ENCODE results near the gene SPRY2.
"Not testable (repeated sequence)": the region's sequence is repeated elsewhere in the genome, so short reads cannot be mapped to it uniquely, and the experiment has no call there.

The SPRY2 gene

DNA sequence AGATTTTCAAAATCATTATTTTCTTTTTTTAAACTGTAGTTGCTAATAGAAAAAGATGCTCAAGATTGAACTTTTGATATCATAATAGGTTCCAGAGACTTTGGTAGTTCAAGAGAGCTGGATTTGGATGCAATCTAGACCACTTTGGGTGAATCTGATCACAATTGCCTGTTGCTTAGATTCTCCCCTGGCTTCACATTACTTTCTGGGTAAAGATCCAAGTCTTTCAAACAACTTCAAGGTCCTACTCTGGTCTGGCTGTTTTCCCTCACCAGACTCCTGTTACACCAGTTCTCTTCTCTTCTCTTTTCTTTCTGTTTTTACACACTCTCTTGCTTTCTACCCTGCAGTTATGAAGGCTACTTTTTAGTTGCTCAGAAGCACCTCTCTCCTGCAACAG lies 7.4 kb upstream of the SPRY2 start:
- no peak for DNase-seq

DNA sequence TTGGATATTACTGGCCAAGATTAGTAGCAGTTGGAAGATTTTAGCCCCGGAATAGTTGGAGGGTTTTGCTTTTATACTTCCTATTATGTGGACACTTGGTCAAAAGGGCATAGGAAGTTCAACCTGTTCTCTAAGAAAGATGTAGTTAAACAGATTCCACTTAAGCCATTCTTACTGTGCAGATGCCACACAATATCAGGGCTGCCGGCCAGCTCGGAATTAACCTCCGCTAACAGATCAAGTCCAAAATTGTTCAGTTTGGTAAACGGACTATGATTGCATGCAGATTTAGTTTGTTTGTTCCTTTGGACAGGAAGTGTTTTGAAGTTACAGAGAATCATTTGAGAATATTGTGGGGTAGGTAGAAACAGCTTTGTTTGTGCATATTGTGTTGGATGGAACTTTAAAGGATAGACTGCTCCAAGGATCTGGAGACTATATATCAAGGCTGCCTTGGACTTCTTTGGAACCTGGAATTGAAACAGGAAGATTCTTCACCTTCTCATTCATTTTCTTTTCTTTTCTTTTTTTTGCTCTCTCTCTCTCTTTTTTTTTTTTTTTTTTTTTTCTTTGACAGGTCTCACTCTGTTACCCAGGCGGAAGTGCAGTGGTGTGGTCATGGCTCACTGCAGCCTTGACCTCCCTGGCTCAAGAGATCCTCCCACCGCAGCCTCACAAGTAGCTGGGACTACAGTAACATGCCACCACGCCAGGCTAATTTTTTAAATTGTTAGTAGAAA lies 5.0 kb upstream of the SPRY2 start:
- no peak for DNase-seq

DNA sequence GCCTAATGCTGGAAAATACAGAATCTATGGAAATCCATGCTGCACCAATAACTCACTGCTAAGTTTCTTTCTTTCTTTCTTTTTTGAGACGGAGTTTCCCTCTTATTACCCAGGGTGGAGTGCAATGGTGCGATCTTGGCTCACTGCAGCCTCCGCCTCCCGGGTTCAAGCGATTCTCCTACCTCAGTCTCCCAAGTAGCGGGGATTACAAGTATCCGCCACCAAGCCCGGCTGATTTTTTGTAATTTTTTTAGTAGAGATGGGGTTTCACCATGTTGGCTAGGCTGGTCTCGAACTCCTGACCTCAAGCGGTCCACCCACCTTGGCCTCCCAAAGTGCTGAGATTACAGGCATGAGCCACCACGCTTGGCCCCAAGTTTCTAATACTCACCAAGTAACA lies 3.1 kb upstream of the SPRY2 start:
- not testable (repeated sequence) for DNase-seq

DNA sequence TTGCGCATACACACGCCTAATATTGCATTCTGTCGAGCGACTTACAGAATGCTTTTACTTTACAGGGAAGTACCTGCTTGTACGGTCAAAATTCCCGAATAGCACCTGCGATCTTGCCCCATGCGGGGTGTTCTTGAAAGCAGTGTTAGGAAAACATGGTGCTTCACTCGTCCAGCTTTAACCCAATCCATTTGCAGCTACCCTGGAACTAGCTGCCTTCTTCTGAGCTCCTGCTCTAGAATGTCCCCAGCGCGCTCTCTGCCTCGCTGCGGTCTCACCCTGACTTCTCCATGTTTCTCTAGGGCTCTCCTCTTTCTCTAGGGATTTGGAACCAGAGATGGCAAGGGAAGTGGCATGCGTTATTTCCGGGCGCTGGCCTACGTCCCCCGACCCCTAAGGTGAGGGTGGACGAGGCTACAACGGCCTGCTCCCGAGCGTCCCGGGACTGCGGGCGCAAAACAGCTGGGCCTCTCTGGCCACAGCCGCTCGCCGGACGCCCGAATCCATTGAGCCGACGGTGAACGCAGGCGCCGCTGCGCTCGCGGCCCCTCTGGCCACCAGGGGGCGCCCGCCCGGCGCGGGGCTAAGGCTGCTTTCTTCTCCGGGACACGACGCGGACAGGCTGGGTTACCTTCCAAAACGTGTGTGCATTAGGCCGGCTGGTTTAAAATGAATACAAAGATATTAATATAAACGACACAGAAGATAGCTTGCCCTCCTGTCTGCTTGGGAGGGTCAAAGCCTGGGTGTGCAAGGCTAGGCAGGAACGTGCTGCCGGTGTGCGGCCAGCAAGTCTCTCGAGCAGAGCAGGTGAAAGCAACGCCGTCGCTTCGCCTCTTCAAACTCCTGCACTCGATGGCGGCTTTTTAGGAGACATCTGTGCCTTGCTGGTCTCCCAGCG lies 1.8 kb upstream of the SPRY2 start:
- DNase-seq = peak; percentile 69

DNA sequence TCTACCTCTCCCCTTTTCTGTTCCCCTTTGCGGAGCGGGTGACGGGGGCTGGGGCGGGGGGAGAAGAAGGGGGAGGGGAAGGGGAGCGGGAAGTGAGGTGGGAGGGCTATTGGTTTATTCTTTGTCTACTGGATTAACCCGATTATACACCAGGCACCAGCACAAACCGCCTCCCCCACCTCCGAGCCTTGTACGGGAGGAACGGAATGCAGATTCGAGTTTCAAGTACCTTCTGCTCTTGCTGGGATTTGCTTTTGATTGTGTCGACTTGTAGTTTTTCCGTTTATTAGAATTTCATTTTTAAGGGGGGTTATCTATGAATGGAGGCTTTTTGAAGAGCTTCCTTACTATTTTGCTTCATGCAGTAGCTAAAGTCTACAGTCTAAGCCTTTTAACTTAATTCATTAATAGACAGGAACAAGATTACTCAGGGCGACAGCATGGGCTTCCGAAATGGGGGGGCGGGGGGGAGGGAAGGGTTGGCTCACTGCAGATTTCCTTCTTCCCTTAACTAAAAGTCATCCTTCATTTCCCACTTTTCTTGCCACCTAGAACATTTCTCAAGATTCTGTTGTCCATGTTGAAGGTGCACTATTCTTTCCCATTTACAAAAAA lies 937 bp upstream of the SPRY2 start:
- peak; percentile 8 for DNase-seq

- DNase-seq = peak; percentile 39
Measured at GRCh38 chr13:80340651-80341100, 250 bp downstream of the SPRY2 start.

DNA sequence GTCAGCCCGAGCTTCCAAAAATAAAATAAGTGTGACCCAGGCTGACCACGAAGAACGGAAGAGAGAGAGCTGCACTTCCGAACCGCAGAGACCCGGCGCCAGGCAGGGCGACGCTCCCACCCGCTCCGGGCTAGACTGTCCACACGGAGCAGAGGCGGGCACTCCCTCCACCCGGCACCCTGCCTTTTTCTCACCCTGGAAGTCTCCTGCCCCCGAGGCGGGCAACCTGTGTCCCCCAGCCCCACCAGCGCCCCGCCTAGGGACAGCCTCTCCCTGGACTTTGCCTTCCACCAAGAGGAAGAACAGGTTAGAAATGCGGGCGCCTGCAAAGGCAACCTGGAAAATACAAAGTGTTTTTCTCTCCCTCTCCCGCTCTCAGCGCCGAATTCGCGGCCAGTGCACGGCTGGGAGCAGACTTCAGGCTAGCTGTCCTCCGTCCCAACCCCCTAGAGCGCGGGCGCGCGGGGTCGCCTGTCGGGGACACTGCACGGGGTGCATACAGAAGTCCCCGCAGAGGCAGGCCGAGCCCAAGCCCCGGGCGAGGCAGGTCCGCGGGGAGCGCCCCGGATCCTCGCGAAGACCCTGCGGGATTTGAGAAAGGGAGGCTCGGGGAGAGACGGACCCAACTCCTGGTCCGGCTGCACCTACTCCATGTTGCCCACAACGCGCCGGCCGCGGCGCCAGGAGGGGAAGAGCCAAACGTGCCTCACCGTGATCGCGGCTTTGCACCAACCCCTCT lies 845 bp downstream of the SPRY2 start:
- peak; percentile 28 for DNase-seq

- DNase-seq = no peak
Measured at GRCh38 chr13:80339563-80339911, 1.4 kb downstream of the SPRY2 start.

GRCh38 chr13:80338781-80339562 lies 2.0 kb downstream of the SPRY2 start:
- DNase-seq = peak; percentile 45

DNA sequence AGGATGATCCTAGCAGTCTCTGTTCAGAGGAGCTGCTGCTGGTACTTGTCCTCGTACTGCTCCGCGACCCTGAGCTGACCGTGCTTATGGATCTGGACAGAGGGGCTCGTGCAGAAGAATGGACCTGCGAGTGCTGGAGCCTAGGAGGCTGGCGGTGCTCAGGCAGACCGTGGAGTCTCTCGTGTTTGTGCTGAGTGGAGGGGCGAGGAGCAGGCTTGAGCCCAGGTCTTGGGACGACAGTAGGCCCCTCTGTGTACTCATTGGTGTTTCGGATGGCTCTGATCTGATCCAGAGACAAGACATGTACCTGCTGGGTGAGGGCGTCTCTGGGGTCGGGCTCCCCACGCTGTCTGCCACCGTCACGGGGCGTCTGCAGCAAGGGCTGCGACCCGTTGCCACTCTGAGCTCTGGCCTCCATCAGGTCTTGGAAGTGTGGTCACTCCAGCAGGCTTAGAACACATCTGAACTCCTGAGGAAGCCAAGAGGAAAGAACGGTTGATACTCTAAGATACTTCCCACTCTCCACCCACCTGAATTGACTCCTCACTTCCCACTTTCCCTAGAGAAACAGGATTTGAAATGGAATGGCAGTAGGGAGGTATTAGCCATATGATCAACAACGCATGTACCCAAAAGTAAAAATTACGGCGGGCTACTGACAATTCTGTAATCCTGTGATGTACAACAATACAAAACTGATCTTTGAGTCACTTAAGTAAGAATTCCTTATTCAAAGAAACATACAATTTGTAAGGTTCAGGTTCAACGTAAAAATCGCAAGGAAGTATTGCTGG lies 3.4 kb downstream of the SPRY2 start:
- DNase-seq = no peak

GRCh38 chr13:80336776-80337287 lies 4.1 kb downstream of the SPRY2 start:
- no peak for DNase-seq

GRCh38 chr13:80336370-80336769 lies 4.6 kb downstream of the SPRY2 start:
- no peak for DNase-seq

DNA sequence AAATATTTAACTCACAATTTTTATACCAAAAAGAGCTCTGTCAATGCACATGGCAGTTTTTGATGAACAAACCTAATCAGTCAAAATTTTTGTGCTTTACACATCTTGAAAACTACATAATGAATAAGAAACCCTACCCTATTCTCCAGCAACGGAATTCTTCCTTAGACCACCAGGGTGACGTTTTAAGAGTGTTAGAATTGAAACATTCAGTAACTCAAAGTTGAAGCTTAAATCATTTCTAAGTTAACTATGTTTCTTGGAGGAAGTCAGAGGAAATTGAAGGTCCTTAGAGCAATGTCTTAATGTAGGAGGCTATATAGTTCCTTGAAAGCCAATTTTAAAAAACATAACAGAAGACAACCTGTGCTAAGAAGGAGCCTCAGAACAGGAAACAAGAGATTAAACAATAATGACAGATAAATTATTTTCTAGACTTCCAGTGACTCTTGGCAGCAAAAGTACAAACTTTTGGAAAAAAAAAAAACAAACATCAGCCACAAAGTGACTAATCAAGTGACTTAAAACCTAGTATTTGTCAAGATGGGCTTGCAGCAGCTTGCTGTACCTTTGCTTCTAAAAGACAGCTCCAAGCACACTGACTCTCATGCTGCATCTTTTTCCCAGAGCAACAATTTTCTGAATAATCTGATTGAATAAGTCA lies 6.2 kb downstream of the SPRY2 start:
- DNase-seq = no peak

GRCh38 chr13:80331984-80332383 lies 8.9 kb downstream of the SPRY2 start:
- no peak for DNase-seq

DNA sequence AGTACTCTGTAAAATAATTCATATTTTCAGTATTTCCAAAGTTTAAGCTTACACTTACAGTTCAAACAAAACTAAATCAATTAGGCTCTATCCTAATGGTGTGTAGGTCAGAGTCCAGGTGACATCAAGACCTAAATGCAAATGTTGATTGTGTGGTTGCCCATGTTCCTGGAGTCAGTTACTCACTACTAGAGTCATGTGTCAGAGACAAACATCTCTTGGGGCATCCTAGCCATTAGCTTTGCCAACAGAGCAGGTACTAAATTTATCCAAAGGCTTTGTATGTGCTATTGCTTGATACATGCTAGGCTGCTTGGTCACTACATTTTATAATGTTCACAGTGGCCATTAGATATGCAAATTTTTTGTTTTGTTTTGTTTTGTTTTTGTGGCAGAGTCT lies 11.7 kb downstream of the SPRY2 start:
- no peak for DNase-seq

GRCh38 chr13:80319004-80319403 lies 21.9 kb downstream of the SPRY2 start:
- no peak for DNase-seq

GRCh38 chr13:80314711-80315653 lies 25.9 kb downstream of the SPRY2 start:
- no peak for DNase-seq

GRCh38 chr13:80313668-80314256 lies 27.2 kb downstream of the SPRY2 start:
- DNase-seq = no peak

DNA sequence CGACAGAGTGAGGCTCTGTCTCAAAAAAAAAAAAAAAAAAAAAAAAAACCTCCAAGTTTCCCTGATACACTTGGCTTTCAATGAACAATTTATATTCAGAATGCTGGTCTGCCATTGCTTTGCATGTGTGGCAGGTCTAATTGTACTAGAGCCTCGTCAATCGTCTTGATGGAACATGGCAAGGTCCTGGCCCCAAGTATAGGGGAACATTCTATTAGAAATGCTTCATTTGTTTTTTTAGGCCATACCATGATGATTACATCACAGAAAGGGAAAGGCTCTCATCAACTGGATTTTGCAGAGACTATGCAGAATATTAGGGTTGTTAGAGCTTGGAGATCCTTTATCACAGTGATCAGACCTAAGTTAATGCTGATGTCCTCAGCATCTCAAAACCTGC lies 28.0 kb downstream of the SPRY2 start:
- DNase-seq = no peak

Measured in COR-L47 (cell line).